Measurements from ENCODE around the gene OR10AD1. TPM values are rescaled to one million over a fixed set of nuclear protein-coding genes. Genes with fewer than 3 reads are reported as not detected.
"Not testable (repeated sequence)": the region's sequence is repeated elsewhere in the genome, so short reads cannot be mapped to it uniquely, and the experiment has no call there.

The OR10AD1 gene, protein sequence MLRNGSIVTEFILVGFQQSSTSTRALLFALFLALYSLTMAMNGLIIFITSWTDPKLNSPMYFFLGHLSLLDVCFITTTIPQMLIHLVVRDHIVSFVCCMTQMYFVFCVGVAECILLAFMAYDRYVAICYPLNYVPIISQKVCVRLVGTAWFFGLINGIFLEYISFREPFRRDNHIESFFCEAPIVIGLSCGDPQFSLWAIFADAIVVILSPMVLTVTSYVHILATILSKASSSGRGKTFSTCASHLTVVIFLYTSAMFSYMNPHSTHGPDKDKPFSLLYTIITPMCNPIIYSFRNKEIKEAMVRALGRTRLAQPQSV
- 1 to 10 TPM in 2 of 5 donors, under 1 TPM in 3; 0.42 to 1.3 (median 0.86) TPM for polyA plus RNA-seq (ENCODE audit: insufficient read depth in 1 of 5, insufficient read length in 5 of 5, low replicate concordance in 1 of 5)
- long read RNA-seq, donor 1 = 0 reads
- long read RNA-seq, donor 2 = 0 reads
- long read RNA-seq, donor 3 = 0 reads
- long read RNA-seq, donor 4 = 0 reads
- long read RNA-seq, donor 5 = 0 reads
- long read RNA-seq, donor 6 = 0 reads
- long read RNA-seq, donor 7 = 0 reads
- long read RNA-seq, donor 8 = 0 reads

DNA sequence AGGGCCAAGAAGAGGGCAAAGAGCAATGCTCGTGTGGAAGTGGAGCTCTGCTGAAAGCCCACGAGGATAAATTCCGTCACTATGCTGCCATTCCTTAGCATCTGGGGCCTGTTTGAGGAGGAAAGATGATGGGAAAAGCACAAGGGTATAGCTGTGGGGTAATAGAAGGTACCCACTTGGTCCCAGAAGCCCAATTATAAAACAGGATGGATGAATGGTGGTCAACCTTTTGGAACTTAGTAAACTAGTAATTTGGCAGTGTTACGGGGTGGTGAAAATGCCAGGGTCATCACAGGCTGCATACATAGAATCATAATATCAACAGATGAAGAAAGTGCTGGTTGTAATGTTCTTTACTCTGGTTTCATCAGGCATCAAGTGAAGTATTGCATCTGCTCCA lies at the start of gene OR10AD1:
Gene OR10AD1 (minus strand): TSS at position 101 of the 400 bp plus-strand sequence. CDS start 0 bp downstream, at position 101.
- no peak for DNase-seq

DNA sequence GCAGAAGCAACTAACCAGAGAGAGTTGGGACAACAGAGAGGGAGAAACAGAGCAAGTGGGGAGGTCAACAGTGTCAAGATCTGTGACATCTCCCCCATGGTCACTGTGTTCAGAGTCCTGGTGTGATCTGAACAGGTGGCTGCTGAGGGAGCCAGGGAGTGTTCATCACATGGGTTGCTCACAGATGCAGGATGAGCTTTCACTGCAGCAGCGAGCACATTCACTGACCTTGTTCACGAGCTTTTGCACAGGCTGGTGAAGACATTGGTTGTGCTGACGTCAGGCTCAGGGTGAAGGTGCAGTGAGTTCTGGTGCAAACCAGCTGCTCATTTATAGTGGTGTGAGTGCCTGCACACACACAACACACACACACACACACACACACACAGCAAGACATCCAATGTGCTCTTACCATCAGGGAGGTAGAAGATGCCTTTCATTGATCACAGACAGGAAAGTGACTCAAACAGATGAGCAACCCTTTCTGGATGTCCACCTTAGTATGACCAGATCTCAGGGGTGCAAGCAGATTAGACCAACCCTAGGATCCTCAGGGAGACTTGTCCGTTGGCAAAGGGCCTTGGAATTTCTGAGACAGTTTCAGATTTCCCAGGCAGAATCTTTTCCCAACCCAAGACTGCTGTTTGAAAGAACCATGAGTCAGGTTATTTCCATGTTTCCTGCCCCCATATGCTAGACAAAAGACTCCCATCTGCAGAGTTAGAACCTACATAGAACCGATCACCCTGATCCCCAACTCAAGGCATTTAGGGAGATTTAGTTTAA lies 44.3 kb upstream of the OR10AD1 start:
- DNase-seq = no peak

DNA sequence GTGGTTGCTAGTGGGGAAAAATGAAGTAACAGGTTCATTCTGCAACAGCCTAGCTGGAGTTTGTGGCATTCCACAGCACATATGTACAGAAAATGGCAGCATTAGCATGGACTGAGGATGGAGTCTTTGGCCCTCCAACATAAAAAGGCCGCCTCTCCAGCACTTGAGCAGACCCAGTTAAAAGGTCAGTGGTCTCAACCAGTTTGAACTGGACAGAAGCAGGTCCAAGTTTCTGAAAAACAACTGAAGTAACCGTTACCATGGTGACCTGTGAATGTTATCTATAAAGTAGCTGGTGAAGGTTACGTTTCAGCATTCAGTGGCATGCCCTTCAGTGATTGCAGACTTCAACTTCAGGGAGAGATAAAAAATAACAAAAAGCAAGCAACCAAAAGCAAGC lies 34.1 kb upstream of the OR10AD1 start:
- DNase-seq = peak; percentile 3 to 16

DNA sequence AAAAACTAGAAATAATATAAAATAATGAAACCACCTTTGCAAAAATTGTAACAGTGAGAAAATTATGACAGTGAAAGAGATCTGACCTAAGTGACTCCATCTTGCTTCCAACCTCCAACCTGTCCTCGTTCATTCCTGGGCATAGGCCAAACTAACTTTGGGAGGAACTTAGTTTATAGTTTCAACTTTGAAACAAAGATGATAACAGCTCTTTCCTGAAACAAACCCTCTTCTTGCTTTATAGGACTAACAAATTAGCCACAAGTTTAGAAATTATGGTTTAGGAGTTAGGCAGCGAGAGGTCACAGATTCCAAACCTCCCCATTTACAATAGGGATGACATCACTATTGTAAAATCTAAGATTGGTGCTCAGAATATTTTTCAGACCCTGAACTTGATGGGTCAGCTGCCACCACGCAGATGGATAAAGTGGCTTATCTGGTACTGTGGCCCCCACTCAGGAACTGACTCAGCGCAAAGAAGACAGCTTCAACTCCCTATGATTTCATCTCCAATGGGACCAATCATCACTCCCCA lies 32.8 kb upstream of the OR10AD1 start:
- no peak for DNase-seq

DNA sequence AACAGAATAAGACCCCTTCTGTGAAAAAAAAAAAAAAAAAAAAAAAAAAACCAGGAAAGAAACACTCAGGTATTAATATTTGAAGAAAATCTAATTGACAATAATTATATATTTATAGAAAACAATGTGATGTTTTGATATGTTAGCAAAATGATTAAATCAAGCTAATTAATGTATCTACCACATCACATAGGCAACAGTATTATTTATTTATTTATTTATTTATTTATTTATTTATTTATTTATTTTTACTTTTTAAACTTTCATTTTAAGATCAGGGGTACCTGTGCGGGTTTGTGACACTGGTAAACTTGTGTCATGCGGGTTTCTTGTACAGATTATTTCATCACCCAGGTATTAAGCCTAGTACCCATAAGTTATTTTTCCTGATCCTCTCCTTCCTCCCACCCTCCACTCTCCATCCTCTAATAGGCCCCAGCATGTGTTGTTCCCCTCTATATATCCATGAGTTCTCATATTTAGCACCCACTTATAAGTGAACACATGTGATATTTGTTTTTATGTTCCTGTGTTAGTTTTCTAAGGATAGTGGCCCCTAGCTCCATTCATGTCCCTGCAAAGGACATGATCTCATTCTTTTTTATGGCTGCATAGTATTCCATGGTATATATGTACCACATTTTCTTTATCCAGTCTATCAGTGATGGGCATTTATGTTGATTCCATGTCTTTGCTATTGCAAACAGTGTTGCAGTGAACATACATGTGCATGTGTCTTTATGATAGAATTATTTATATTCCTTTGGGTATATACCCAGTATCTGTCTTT lies 28.3 kb upstream of the OR10AD1 start:
- not testable (repeated sequence) for DNase-seq

DNA sequence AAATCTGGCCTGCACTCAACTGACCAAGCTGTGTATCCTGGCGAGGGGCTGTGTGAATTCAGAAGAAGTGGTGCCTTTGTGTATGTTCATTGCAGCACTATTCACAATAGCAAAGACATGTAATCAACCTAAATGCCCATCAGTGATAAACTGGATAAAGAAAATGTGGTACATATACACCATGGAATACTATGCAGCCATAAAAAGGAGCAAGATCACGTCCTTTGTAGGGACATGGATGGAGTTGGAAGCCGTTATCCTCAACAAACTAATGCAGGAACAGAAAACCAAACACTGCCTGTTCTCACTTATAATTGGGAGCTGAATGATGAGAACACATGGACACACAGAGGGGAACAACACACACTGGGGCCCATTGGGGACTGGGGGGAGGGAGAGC lies 21.4 kb upstream of the OR10AD1 start:
- not testable (repeated sequence) for DNase-seq

DNA sequence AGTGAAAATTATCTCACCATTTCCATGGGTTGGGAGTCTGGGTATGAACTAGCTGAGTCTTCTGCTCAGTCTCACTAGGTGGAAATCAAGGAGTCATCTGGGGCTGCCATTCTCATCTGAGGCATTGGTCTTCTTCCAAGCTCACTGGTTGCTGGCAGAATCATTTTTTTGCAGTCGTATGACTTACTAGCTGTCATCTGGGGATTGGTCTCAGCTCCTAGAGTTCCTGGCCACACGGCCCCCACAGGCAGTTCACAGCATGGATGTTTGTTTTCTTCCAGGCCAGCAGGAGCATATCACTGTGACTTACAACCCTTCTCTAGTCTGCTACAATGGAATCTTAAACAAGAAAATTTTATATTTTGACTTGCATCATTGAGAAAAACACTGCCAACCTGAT lies 18.6 kb upstream of the OR10AD1 start:
- DNase-seq = no peak

DNA sequence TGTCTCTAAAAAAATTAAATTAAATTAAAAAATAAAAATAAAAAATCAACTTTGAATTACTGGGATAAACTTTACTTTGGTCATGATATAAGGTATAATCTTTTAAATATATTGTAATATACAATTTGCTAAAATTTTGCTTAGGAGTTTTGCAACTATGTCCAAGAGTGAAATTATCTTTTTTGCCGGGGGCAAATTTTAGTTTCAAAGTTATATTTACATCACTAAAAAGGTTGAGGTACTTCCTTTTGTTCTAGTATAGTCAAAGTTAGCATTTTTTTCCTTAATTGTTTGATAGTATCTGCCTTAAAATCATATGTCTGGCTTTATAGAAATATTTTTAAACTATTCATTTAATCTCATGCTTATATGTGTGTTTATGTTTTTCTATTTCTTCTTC lies 17.6 kb upstream of the OR10AD1 start:
- no peak for DNase-seq

DNA sequence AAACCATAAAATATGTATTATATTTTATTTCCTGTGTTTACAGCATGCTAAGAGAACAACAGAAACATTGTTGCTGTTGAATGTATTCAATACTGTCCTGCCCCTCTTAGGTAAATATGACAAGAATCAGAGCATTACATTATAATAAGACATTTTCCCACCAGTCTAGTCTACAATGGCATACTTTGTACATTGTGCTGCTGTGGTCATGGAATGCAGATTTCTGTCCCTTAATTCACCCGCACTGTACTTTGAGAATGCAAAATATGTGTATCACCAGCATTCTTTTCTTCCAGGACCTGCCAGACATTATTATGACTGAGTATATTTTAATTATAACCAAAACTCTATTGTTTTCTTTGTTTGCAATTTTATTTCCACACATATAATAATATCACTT lies 16.5 kb upstream of the OR10AD1 start:
- no peak for DNase-seq

DNA sequence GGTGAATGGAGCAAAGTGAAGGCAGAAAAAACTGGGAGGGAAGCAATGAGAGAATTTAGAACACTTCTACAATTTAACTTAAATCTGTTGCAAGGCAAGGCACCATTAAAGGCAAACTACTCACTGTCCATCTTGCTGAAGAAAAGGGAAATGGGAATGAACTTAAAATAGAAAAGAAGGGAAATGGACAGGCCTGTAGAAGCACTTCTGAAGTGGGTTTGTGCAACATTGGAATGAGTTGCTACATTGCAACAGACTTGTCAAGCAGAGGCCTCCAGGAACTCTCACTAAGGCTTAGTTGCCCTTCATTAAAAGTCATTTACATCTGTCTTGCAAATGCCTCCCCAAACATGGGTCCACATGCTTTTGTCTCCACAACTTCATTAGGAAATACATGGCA lies 13.7 kb upstream of the OR10AD1 start:
- no peak for DNase-seq

DNA sequence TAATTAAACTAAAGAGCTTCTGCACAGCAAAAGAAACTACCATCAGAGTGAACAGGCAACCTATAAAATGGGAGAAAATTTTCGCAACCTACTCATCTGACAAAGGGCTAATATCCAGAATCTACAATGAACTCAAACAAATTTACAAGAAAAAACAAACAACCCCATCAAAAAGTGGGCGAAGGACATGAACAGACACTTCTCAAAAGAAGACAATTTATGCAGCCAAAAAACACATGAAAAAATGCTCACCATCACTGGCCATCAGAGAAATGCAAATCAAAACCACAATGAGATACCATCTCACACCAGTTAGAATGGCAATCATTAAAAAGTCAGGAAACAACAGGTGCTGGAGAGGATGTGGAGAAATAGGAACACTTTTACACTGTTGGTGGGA lies 6.4 kb upstream of the OR10AD1 start:
- not testable (repeated sequence) for DNase-seq

DNA sequence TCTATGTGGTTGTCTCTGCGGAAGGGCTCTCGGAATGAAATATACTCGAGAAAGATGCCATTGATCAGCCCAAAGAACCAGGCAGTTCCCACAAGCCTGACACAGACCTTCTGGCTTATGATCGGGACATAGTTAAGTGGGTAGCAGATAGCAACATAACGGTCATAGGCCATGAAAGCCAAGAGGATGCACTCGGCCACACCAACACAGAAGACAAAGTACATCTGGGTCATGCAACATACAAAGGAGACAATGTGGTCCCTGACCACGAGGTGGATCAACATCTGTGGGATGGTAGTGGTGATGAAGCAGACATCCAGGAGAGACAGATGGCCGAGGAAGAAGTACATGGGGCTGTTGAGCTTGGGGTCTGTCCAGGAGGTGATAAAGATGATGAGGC lies 326 bp downstream of the OR10AD1 start:
- DNase-seq = no peak

DNA sequence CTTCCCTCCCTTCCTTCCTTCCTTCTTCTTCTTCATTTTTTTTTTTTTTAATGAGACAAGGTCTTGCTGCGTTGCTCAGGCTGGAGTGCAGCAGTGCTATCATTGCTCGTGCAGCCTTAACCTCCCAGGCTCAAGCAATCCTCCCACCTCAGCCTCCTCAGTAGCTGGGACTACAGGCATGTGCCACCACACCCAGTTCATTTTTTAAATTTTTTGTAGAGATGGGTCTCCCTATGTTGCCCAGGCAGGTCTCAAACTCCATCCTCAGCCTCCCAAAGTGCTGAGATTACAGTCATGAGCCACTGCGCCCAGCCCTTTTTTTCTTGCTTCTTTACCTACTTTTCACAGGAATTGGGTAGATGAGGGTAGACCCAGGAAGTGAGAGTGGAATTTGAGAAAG lies 1.6 kb downstream of the OR10AD1 start:
- no peak for DNase-seq

DNA sequence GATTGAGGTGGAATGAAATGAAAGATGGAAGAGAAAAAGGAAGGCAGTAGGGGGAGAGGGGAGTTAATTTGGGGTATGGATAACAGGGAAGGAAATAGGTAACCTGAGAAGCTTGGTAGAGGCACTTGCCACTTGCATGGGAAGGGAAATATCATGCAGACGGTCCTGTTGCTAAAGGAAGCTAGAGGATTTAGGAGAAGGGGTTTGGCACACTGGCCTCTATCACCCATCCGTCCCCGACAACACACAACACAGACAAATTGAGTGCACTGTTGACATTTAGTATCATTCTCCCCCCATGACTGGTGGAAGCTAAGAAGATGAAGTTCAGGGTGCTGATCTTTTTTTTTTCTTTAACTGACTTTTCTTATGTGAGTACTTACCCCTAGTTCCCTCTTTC lies 2.0 kb downstream of the OR10AD1 start:
- DNase-seq = no peak

DNA sequence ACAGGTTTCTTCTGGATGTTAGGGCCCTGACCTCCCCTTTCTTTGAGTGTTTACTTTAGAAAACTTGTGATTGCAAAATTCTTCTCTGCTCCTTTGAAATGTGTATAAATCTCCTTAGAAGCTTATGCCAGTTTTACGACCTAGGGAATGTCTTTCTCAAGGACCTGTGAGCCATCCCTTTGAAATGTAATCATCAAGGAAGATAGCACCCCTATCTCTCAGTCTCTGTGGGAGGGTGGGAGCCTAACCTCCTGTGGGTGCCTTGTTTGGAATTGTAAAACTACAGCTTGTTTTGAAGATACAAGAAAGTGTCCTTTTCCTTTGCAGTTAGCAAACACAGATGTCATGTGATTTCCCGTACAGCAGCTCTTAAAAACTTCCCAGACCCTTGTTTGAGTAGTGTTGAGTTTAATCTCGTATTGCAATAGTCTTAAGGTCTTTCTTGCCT lies 3.3 kb downstream of the OR10AD1 start:
- peak; percentile 61 for DNase-seq

DNA sequence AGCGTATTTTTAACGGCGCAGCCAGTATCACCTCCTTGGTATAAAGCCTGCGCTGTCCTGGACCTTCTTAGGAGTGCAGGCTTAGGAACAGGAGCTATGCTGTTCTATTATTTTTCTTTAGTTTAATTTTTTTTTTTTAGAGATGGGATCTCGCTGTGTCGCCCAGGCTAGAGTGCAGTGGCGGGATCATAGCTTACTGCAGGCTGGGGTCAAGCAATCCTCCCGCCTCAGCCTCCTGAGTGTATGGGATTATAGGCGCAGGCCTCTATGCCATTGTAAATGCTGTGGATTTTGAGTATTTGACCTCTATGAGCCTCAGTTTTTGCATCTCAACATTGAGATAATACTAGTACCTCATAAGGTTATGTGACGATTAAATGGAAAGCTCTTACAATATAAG lies 4.1 kb downstream of the OR10AD1 start:
- DNase-seq = no peak

DNA sequence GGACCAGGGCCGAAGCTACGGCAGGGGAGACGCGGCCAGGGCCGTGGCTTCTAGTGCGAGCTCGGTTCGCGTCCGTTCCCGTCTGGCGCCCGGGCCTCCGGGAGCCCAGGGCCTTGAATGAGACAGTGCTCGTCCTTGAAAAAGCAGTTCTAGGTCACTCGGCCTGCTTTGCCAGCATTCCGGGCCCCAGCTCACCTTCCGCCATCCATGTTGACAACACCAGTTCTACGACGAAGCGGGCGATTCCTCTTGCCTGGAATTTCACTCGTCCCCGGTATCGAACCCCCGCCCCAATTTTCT lies 4.5 kb downstream of the OR10AD1 start:
- no peak for DNase-seq

DNA sequence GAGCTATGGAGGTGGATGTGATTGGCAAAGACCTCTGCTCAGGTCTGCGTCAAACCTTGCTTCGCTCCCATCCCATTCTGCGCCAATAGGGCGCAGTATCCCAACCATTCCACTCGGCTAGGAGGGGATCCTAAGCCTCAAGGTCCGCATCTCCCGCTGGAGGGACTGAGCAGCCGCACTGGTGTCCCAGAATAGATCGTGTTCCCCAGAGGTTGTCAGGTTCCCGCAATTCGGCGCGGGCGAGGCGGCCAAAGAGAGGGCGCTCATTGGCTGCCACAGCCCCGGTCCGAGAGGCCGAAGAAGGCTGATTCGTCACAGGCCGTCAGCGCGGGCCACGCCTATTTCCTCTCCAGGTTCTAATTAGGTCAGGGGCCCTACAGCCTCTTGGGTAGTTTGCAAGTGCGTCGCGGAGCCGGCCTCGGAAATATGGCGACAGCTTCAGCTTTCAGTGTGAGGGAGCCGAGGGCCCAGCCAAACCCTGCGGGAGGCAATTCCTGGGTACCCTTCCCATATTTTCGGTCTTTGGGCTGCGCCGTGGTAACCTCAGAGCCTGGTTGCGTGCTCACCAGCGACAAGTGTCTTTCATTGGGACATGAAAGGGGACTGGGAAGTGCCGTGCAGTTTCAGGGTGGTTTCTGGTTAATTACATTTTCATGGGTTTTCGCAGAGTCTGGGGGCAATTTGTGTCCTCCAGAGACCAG lies 5.0 kb downstream of the OR10AD1 start:
- DNase-seq = peak; percentile 95

DNA sequence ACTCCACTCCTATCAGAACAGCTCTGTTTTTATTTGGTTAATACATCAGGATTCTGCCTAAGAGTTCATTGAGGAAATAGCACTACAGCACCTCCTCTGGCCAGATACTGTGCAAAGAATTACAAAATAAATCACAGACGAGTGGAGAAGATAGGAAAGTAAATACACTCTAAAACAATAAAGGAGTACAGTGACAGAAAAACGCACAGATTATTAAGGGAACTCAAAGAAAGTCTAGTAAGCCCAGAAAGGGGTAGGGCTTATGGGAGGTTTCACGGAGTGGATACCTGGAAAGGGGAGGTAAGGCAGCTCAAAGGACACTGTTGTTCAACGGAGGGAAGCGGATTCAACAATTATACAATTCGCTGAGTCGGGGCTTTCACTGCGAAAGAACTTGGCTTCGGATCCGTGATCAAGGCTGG lies 5.5 kb downstream of the OR10AD1 start:
- DNase-seq = peak in 1 of 2 donors; percentile 43

DNA sequence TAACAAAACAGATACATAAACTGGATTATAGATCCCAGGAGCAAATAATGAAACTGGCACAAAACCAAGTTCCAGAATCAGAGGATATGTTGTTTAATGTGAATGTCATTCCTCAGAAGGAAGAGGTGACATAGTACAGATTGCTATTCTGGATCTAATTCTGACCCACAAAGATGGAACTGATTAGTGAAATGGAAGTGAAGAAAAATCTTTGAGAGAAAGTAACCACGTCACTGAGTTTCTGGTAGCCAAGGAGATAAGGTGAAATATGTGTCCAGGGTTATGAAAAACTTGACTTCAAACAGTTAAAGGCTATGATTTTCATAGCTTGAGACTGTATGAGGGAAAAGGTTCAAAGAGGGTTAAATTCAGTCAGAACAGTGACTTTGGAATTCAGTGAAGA lies 8.3 kb downstream of the OR10AD1 start:
- DNase-seq = no peak

DNA sequence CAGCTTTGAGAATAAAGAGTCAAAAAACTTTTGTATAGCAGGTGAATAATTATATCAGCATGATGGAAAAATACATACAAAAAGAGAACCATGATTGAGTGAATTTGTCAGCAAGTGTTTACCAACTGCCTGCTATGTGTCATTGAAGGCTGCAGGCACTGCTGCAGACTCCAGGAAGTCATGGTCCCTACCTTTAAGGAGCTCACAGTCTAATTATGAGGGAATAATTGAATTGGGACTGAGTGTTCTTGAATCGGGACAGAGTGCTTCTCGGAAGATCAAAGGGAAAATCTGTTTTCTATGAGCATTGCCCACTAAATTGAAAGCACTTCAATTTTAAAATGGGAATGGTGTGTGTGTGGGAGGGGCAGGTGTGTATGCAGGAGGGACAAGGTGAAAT lies 9.5 kb downstream of the OR10AD1 start:
- DNase-seq = no peak

Data from right lung (tissue), 10 donors.